Caco-2 (cell line): Measurements from ENCODE around the gene PPP1R37. TPM values are rescaled to one million over a fixed set of nuclear protein-coding genes. Genes with fewer than 3 reads are reported as not detected.

Experiments
- BruUV-seq: library from RNA; stranded (reverse); fragments of 400-500 nt; replicated peaks from 2 replicates; lab custom pipeline; 2021; lab: Mats Ljungman, UMichigan
- CTCF ChIA-PET: fragments of 300-600 bp; sonication (Branson Sonifier 250); formaldehyde crosslinking; loops from one replicate; lab custom pipeline; 2022; ENCODE audit warnings: antibody characterized with exemption; lab: Charles Lee
- POLR2A ChIA-PET: fragments of 300-600 bp; sonication (Branson Sonifier 250); formaldehyde crosslinking; loops from one replicate; lab custom pipeline; 2022; ENCODE audit warnings: antibody characterized with exemption; lab: Charles Lee
- DNase-seq, 2 experiments: peaks; one replicate each; pipeline versions ENCODE4 v3.0.0 to v3.0.0-alpha.2; 2020 to 2022
- H3K27me3 ChIP-seq: replicated peaks from 2 replicates; pipeline ENCODE4 v1.6.0; 2011; ENCODE audit warnings: low read length; ENCODE audit not compliant: control insufficient read depth, insufficient read depth
- H3K36me3 ChIP-seq: 2 replicates; pipeline ENCODE4 v1.5.1; 2011; ENCODE audit warnings: low read length; ENCODE audit not compliant: control insufficient read depth, insufficient read depth
- H3K4me1 ChIP-seq: fragments of 250-450 bp; sonication (Bioruptor Pico); 2 replicates; pipeline ENCODE4 v1.5.1; 2020; ENCODE audit warnings: mild to moderate bottlenecking
- H3K4me3 ChIP-seq: 2 replicates; pipeline ENCODE4 v1.5.1; 2011; ENCODE audit warnings: low read depth, mild to moderate bottlenecking, control low read depth, low read length
- H3K9me3 ChIP-seq: fragments of 250-450 bp; sonication (Bioruptor Pico); 2 replicates; pipeline ENCODE4 v1.5.1; 2020; ENCODE audit warnings: mild to moderate bottlenecking, moderate library complexity
- H3K27ac Mint-ChIP-seq: one replicate; pipeline ENCODE4 v1.8.0; 2022; ENCODE audit warnings: mixed read lengths; ENCODE audit not compliant: unreplicated experiment
- H3K27me3 Mint-ChIP-seq: one replicate; pipeline ENCODE4 v1.8.0; 2022; ENCODE audit warnings: mixed read lengths; ENCODE audit not compliant: insufficient read depth, unreplicated experiment
- H3K36me3 Mint-ChIP-seq: one replicate; pipeline ENCODE4 v1.8.0; 2022; ENCODE audit warnings: mild to moderate bottlenecking, mixed read lengths; ENCODE audit not compliant: insufficient read depth, unreplicated experiment
- H3K4me1 Mint-ChIP-seq: one replicate; pipeline ENCODE4 v1.8.0; 2022; ENCODE audit warnings: low read depth, mixed read lengths; ENCODE audit not compliant: unreplicated experiment
- H3K4me3 Mint-ChIP-seq: one replicate; pipeline ENCODE4 v1.8.0; 2022; ENCODE audit warnings: mild to moderate bottlenecking, moderate library complexity, mixed read lengths; ENCODE audit not compliant: unreplicated experiment
- H3K9me3 Mint-ChIP-seq: one replicate; pipeline ENCODE4 v1.8.0; 2022; ENCODE audit warnings: mixed read lengths; ENCODE audit not compliant: unreplicated experiment
- intact Hi-C: fragments of 100-400 bp; cut with micrococcal nuclease; formaldehyde crosslinking; loops from one replicate; pipeline ENCODE4 v1.10.0; 2022; ENCODE audit not compliant: unreplicated experiment
- total RNA-seq: library from RNA; stranded (reverse); gene quantifications from 2 replicates; pipeline ENCODE4 v1.2.3, GENCODE V29; 2022
- TF ChIP-seq, protein P1 (sequence below), 2 experiments: fragments of 200-600 bp in 1 of 2; IDR thresholded peaks; 1 replicate in 1 of 2; 2 replicates in 1 of 2; pipeline versions ENCODE4 v1.5.1 to v1.8.0; 2011 to 2022; ENCODE audit warnings: antibody characterized with exemption in 1 of 2, control low read depth in 1 of 2, inconsistent platforms in 1 of 2, low read depth in 1 of 2, low read length in 1 of 2, mild to moderate bottlenecking in 1 of 2, moderate library complexity in 1 of 2; ENCODE audit not compliant: insufficient read depth in 1 of 2, severe bottlenecking in 1 of 2, unreplicated experiment in 1 of 2

Gene PPP1R37
- total RNA-seq, 1 experiment from 2014 or later: 42.1 TPM

DNA sequence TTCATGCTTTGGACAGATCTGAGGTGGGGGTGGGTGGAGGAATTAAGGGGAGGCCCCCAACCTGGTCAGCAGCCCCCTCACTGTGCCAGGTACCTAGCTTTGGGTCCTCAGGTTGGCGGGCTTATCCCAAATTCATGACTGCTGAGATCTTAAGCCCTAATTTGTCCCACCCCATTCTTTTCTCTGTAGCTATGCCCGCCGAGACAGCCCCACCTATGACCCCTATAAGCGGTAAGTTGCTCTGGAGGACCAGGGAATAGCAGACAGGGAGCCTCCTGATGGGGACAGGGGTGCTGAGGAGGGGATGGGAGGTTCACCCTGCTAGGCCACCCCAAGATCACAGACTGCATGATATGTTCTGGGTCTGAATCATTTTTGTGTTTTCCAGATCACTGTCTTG lies 31.0 kb upstream of the PPP1R37 start:
- Mint-ChIP-seq H3K9me3 (no peaks in the 10 kb centered on the region), H3K4me3 (no peak overlapping the region), H3K4me1 (peaks cover 8% of the 10 kb centered on the region), H3K27me3 (no peaks in the 10 kb centered on the region), H3K27ac (no peak overlapping the region), H3K36me3 (peaks cover 82% of the 10 kb centered on the region)
- no peak for DNase-seq
- Histone ChIP-seq H3K27me3 (no peaks in the 10 kb centered on the region), H3K4me1 (no peaks in the 10 kb centered on the region), H3K9me3 (no peaks in the 10 kb centered on the region), H3K4me3 (no peak overlapping the region), H3K36me3 (peaks cover 11% of the 10 kb centered on the region)
- ChIA-PET POLR2A (no interaction called here), CTCF (no interaction called here)
- intact Hi-C loops: no loop called here
- TF ChIP-seq, protein P1, sequence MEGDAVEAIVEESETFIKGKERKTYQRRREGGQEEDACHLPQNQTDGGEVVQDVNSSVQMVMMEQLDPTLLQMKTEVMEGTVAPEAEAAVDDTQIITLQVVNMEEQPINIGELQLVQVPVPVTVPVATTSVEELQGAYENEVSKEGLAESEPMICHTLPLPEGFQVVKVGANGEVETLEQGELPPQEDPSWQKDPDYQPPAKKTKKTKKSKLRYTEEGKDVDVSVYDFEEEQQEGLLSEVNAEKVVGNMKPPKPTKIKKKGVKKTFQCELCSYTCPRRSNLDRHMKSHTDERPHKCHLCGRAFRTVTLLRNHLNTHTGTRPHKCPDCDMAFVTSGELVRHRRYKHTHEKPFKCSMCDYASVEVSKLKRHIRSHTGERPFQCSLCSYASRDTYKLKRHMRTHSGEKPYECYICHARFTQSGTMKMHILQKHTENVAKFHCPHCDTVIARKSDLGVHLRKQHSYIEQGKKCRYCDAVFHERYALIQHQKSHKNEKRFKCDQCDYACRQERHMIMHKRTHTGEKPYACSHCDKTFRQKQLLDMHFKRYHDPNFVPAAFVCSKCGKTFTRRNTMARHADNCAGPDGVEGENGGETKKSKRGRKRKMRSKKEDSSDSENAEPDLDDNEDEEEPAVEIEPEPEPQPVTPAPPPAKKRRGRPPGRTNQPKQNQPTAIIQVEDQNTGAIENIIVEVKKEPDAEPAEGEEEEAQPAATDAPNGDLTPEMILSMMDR (IDR thresholded peaks at IDR 0.05; ENCODE audit: insufficient read depth in 1 of 2, low read depth in 1 of 2, low read length in 1 of 2, severe bottlenecking in 1 of 2, unreplicated experiment in 1 of 2): no peak
- no TSS peak for BruUV-seq

GRCh38 chr19:45063851-45064801 lies 28.9 kb upstream of the PPP1R37 start:
- Mint-ChIP-seq H3K4me3 (no peak overlapping the region), H3K36me3 (peaks cover 84% of the 10 kb centered on the region), H3K27me3 (no peaks in the 10 kb centered on the region), H3K9me3 (no peaks in the 10 kb centered on the region), H3K4me1 (peaks cover 8% of the 10 kb centered on the region), H3K27ac (no peak overlapping the region)
- ChIA-PET CTCF (interaction anchor here (1.0 kb wide), 1 partner anchor 47 kb away, joined by 3 read pairs; no protein-coding TSS in a partner anchor), POLR2A (interaction anchor here (0.6 kb wide), 1 partner anchor 363 kb away, joined by 6 read pairs; no protein-coding TSS in a partner anchor)
- TF ChIP-seq, protein P1 (IDR thresholded peaks at IDR 0.05; ENCODE audit: insufficient read depth in 1 of 2, low read depth in 1 of 2, low read length in 1 of 2, severe bottlenecking in 1 of 2, unreplicated experiment in 1 of 2): no peak
- Histone ChIP-seq H3K9me3 (no peaks in the 10 kb centered on the region), H3K36me3 (peaks cover 12% of the 10 kb centered on the region), H3K4me1 (no peaks in the 10 kb centered on the region), H3K27me3 (no peaks in the 10 kb centered on the region), H3K4me3 (no peak overlapping the region)
- intact Hi-C loops: no loop called here
- no peak for DNase-seq
- BruUV-seq: no TSS peak

GRCh38 chr19:45066921-45067661 lies 25.9 kb upstream of the PPP1R37 start:
- no peak overlapping the region for H3K4me3 Mint-ChIP-seq
- ChIA-PET POLR2A (no interaction called here), CTCF (interaction anchor here (0.5 kb wide), 1 partner anchor 161 kb away, joined by 4 read pairs; no protein-coding TSS in a partner anchor)
- H3K27ac Mint-ChIP-seq: no peak overlapping the region
- H3K9me3 ChIP-seq: no peaks in the 10 kb centered on the region
- peaks cover 81% of the 10 kb centered on the region for H3K36me3 Mint-ChIP-seq
- TF ChIP-seq, protein P1 (IDR thresholded peaks at IDR 0.05; ENCODE audit: insufficient read depth in 1 of 2, low read depth in 1 of 2, low read length in 1 of 2, severe bottlenecking in 1 of 2, unreplicated experiment in 1 of 2): no peak
- H3K27me3 ChIP-seq: no peaks in the 10 kb centered on the region
- no peaks in the 10 kb centered on the region for H3K4me1 ChIP-seq
- H3K36me3 ChIP-seq: peaks cover 5% of the 10 kb centered on the region
- H3K4me3 ChIP-seq: no peak overlapping the region
- no peaks in the 10 kb centered on the region for H3K4me1 Mint-ChIP-seq
- no TSS peak for BruUV-seq
- no peaks in the 10 kb centered on the region for H3K9me3 Mint-ChIP-seq
- intact Hi-C loops: no loop called here
- no peak for DNase-seq
- H3K27me3 Mint-ChIP-seq: no peaks in the 10 kb centered on the region
